SU-DHL-6 (cell line): Measurements from ENCODE around the gene SHISA4.
"Not testable (repeated sequence)": the region's sequence is repeated elsewhere in the genome, so short reads cannot be mapped to it uniquely, and the experiment has no call there.

Source experiments
- H2AFZ ChIP-seq: fragments of 200-600 bp; sonication (generic); 2 replicates; pipeline ENCODE4 v1.6.1; 2014; ENCODE audit warnings: low read depth, mild to moderate bottlenecking, moderate library complexity, mixed read lengths, antibody characterized with exemption, low read length; ENCODE audit not compliant: severe bottlenecking
- H3F3A ChIP-seq: fragments of 200-600 bp; shearing (Covaris generic); 2 replicates; pipeline ENCODE4 v1.6.0; 2016; ENCODE audit warnings: antibody characterized with exemption, mild to moderate bottlenecking; ENCODE audit not compliant: insufficient read depth
- H3K27ac ChIP-seq: fragments of 200-600 bp; sonication (generic); 2 replicates; pipeline ENCODE4 v1.5.1; 2016; ENCODE audit warnings: low read depth, mild to moderate bottlenecking, low read length, moderate library complexity, mixed read lengths
- H3K27me3 ChIP-seq: fragments of 200-600 bp; sonication (generic), shearing (Covaris generic); 2 replicates; pipeline ENCODE4 v1.6.0; 2014; ENCODE audit warnings: mild to moderate bottlenecking, low read length
- H3K36me3 ChIP-seq: fragments of 200-600 bp; sonication (generic); 2 replicates; pipeline ENCODE4 v1.6.1; 2014; ENCODE audit warnings: mild to moderate bottlenecking, low read length, mixed read lengths
- H3K4me2 ChIP-seq: fragments of 300-600, 200-600 bp; shearing (Covaris generic), sonication (generic); 2 replicates; pipeline ENCODE4 v1.6.0; 2014; ENCODE audit warnings: low read length, low read depth, mild to moderate bottlenecking; ENCODE audit not compliant: poor library complexity, severe bottlenecking
- H3K4me3 ChIP-seq: fragments of 200-600 bp; sonication (generic); 2 replicates; pipeline ENCODE4 v1.5.1; 2014; ENCODE audit warnings: antibody characterized with exemption, low read length, mild to moderate bottlenecking, mixed read lengths; ENCODE audit not compliant: insufficient read depth, poor library complexity, severe bottlenecking
- H3K79me2 ChIP-seq: fragments of 200-600 bp; sonication (generic); 2 replicates; pipeline ENCODE4 v1.6.1; 2014; ENCODE audit warnings: mild to moderate bottlenecking, low read length, moderate library complexity; ENCODE audit not compliant: insufficient read depth
- H3K9ac ChIP-seq: fragments of 200-600 bp; sonication (generic); 2 replicates; pipeline ENCODE4 v1.7.0; 2014; ENCODE audit warnings: mild to moderate bottlenecking, low read length
- H3K9me2 ChIP-seq: fragments of 200-600 bp; sonication (generic); replicated peaks from 2 replicates; pipeline ENCODE4 v1.6.1; 2014; ENCODE audit warnings: low read length; ENCODE audit not compliant: insufficient read depth
- H3K9me3 ChIP-seq: fragments of 200-600 bp; sonication (generic); 2 replicates; pipeline ENCODE4 v1.6.1; 2014; ENCODE audit warnings: low read length, mixed read lengths; ENCODE audit not compliant: insufficient read depth
- H4K20me1 ChIP-seq: fragments of 200-600 bp; sonication (generic); 2 replicates; pipeline ENCODE4 v1.6.1; 2014; ENCODE audit warnings: low read depth, mild to moderate bottlenecking, antibody characterized with exemption, low read length, moderate library complexity, mixed read lengths
- CTCF ChIP-seq: fragments of 200-600 bp; sonication (generic); IDR thresholded peaks from one replicate; pipeline ENCODE4 v1.5.1; 2017; ENCODE audit warnings: antibody characterized with exemption, mild to moderate bottlenecking, low read length, moderate library complexity; ENCODE audit not compliant: insufficient read depth, poor library complexity, severe bottlenecking
- EZH2phosphoT487 ChIP-seq: fragments of 200-600 bp; sonication (generic), shearing (Covaris generic); conservative IDR thresholded peaks from 2 replicates; pipeline ENCODE4 v1.6.1; 2018; ENCODE audit warnings: mild to moderate bottlenecking, antibody characterized with exemption, low read length, moderate library complexity, mixed read lengths

SHISA4 gene

GRCh38 chr1:201851949-201852348 lies 36.7 kb upstream of the SHISA4 start:
- Histone ChIP-seq H3F3A (0 out of 2 replicates have a peak, but pooled peaks cover 3% of the 10 kb centered on the region), H3K4me3 (no peak overlapping the region), H3K9ac (no peak overlapping the region), H3K36me3 (peaks cover 80% of the 10 kb centered on the region), H3K9me2 (no peaks in the 10 kb centered on the region), H4K20me1 (peaks cover 10% of the 10 kb centered on the region), H3K27me3 (no peaks in the 10 kb centered on the region), H2AFZ (no peak overlapping the region), H3K27ac (no peak overlapping the region), H3K4me2 (no peak overlapping the region), H3K79me2 (peaks cover 18% of the 10 kb centered on the region), H3K9me3 (no peaks in the 10 kb centered on the region)
- TF ChIP-seq EZH2phosphoT487 (no peak), CTCF (no peak)

DNA sequence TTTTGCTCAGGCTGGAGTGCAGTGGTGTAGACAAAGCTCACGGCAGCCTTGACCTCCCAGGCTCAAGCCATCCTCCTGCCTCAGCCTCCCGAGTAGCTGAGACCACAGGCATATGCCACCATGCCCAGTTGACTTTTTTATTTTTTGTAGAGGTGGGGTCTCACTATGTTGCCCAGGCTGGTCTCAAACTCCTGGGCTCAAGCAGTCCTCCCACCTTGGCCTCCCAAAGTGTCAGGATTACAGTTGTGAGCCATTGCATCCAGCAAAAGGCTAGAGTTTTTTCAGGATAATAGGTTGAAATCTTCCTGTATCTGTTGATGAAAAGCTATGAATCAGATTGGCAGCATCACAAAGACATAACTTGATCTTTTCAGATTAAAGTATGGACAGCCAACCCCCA lies 32.0 kb upstream of the SHISA4 start:
- H3K4me2 ChIP-seq, H3K9me3 ChIP-seq, H3K27ac ChIP-seq, H3K79me2 ChIP-seq, H3F3A ChIP-seq, H3K9me2 ChIP-seq, H3K9ac ChIP-seq, H4K20me1 ChIP-seq, H3K4me3 ChIP-seq, H2AFZ ChIP-seq, H3K27me3 ChIP-seq: not testable (repeated sequence)
- peaks cover 72% of the 10 kb centered on the region for H3K36me3 ChIP-seq

DNA sequence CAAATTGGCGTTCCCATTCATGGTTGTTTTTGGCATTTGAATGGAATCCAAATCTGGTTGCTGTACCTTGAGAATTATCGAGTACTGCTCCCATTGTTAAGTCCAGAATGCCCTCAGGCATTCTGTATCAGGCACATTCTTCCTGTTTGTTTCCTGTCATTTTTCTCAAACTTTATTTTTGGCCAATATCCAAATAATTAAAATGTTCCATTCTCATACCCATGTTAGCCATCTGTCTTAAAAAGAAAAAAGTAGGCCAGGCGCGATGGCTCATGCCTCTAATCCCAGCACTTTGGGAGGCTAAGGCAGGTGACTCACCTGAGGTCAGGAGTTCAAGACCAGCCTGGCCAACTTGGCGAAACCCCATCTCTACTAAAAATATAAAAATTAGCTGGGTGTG lies 29.3 kb upstream of the SHISA4 start:
- H3K4me2 ChIP-seq, result no peak overlapping the region
- H2AFZ ChIP-seq, result no peak overlapping the region
- no peaks in the 10 kb centered on the region for H3K27me3 ChIP-seq
- H3K9me3 ChIP-seq, result no peaks in the 10 kb centered on the region
- H3K36me3 ChIP-seq, result peaks cover 63% of the 10 kb centered on the region
- TF ChIP-seq EZH2phosphoT487 (no peak), CTCF (no peak)
- no peak overlapping the region for H3K27ac ChIP-seq
- no peaks in the 10 kb centered on the region for H4K20me1 ChIP-seq
- no peaks in the 10 kb centered on the region for H3K79me2 ChIP-seq
- no peak overlapping the region for H3K9ac ChIP-seq
- H3K9me2 ChIP-seq, result no peaks in the 10 kb centered on the region
- no peak overlapping the region for H3K4me3 ChIP-seq
- H3F3A ChIP-seq, result peaks cover 10% of the 10 kb centered on the region; the same call in 1 of the 2 replicates

DNA sequence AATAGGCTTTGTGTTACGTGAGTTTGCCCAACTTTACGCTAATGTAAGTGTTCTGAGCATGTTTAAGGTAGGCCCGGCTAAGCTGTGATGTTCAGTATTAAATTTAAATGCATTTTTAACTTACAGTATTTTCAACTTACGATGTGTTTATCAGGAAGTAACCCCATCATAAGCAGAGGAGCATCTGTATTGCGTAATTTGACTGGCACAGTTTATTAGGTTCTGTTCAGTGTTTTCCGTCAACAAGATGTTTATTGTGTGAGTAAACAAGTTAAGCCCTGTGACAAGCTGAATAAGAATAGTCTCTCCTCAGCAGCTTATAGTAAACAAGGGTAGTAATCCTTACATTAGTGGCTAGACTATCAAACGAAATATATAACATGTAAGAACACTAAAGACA lies 27.2 kb upstream of the SHISA4 start:
- H3F3A ChIP-seq, result peaks cover 7% of the 10 kb centered on the region; the same call in 1 of the 2 replicates
- H3K27ac ChIP-seq, result no peak overlapping the region
- H2AFZ ChIP-seq, result no peak overlapping the region
- H3K9me2 ChIP-seq, result no peaks in the 10 kb centered on the region
- H3K36me3 ChIP-seq, result peaks cover 52% of the 10 kb centered on the region
- H3K27me3 ChIP-seq, result no peaks in the 10 kb centered on the region
- H3K9me3 ChIP-seq, result no peaks in the 10 kb centered on the region
- no peak for TF ChIP-seq EZH2phosphoT487
- no peak for TF ChIP-seq CTCF
- no peaks in the 10 kb centered on the region for H4K20me1 ChIP-seq
- H3K79me2 ChIP-seq, result no peaks in the 10 kb centered on the region
- no peak overlapping the region for H3K4me3 ChIP-seq
- no peak overlapping the region for H3K4me2 ChIP-seq
- H3K9ac ChIP-seq, result no peak overlapping the region
